ENCODE data around the gene DPY19L1.
"Not testable (repeated sequence)": the region's sequence is repeated elsewhere in the genome, so short reads cannot be mapped to it uniquely, and the experiment has no call there.

The DPY19L1 gene

GRCh38 chr7:35037211-35037525 lies at the start of gene DPY19L1:
TSS of gene DPY19L1 (minus strand) at chr7:35037485. CDS start at chr7:35037394, 91 bp downstream.
- no peak for DNase-seq (ENCODE audit: low read depth)

- DNase-seq (ENCODE audit: low read depth), result not testable (repeated sequence)
These were observed 42.2 kb upstream of the DPY19L1 start for GRCh38 chr7:35079517-35079916.

- not testable (repeated sequence) for DNase-seq (ENCODE audit: low read depth)
These were observed 36.7 kb upstream of the DPY19L1 start for GRCh38 chr7:35074008-35074407.

DNA sequence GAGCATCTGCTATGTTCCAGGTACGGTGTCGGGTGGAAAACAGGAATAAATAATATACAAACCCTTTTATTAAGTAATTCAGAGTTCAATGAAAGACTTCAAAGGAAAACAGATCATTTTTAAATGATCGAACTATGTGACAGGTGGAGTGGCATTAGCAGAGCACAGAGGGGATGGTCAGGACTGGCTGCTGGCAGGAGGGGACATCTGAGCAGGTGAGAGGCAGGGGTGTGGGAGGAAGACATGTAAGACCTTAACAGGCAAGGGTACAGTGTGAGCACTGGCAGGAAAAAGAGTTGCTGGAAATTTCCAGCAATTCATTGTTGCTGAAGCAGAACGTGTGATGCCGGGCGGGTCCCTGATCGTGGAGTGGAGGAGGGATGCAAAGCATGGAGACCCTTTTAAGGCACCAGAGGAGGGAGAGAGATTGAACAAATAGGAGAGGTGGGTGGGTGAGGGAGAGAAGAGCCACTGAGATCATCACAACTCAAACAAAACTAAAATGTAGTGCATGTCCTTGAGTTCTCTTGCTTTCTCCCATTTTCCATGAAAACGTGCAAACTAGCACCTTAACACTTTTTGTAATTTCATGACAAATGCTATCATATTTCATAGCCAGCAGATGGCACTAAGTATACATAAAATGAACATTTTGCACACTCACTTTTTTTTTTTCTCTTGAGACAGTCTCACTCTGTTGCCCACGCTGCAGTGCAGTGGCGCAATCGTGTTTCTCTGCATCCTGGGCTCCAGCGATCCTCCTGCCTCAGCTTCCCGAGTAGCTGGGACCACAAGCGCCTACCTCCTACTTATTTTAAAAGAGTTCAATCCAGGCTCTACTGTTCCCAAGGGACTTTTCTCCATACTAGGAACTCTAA lies 35.9 kb upstream of the DPY19L1 start:
- not testable (repeated sequence) for DNase-seq (ENCODE audit: low read depth)

DNA sequence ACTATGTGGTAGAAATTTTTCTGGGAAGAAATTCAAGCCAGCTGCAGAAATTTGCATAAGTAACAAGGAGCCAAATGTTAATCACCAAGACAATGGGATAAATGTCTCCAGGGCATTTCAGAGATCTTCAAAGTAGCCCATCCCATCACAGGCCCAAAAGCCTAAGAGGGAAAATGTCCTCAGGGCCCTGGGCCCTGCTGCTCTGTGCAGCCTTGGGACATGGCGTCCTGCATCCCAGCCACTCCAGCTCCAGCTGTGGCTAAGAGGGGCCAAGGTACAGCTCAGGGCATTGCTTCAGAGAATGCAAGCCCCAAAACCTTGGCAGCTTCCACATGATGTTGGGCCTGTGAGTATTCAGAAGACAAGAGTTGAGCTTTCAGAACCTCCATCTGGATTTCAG lies 31.8 kb upstream of the DPY19L1 start:
- not testable (repeated sequence) for DNase-seq (ENCODE audit: low read depth)

- DNase-seq (ENCODE audit: low read depth), result not testable (repeated sequence)
These were observed 28.1 kb upstream of the DPY19L1 start for GRCh38 chr7:35065382-35065781.

DNA sequence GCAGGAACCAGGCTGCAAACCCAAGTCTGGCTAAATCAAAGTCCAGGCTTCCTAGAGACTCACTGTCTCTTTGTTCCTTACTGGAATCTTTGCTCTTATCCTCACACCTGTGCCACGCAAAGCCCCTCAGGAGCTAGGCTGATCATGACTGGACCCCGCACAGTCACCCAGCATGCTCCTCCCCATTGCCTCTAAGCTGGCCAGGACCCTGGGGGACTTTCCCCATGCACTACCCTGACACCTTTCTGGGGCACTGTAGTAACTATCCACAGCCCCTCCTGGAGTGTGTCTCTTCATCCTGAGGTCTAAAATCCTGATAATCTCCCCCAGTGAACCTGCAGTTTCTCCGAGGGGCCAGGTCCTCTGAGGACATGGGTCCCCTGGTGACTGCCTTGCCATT lies 21.3 kb upstream of the DPY19L1 start:
- DNase-seq (ENCODE audit: low read depth), result not testable (repeated sequence)

- not testable (repeated sequence) for DNase-seq (ENCODE audit: low read depth)
These were observed 20.5 kb upstream of the DPY19L1 start for GRCh38 chr7:35057505-35058451.

DNA sequence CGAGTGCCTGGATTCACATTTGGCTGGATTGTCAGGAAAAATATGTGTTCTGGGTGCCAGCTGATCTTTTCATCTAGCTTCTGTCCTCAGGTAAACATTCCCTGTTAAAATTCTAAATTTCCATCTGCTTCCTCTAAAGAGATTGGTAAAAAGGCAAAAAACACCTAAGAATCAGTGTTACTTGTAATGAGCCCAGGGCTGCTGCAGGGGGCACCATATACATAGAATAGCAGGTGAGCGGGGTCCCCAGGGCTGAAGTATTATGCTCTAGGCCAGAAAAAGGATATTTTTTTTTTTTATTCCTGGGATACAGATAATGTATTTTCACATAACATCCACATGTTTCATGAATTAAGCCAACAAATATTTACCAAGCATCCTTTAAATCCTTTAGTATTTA lies 18.4 kb upstream of the DPY19L1 start:
- DNase-seq (ENCODE audit: low read depth), result not testable (repeated sequence)

DNA sequence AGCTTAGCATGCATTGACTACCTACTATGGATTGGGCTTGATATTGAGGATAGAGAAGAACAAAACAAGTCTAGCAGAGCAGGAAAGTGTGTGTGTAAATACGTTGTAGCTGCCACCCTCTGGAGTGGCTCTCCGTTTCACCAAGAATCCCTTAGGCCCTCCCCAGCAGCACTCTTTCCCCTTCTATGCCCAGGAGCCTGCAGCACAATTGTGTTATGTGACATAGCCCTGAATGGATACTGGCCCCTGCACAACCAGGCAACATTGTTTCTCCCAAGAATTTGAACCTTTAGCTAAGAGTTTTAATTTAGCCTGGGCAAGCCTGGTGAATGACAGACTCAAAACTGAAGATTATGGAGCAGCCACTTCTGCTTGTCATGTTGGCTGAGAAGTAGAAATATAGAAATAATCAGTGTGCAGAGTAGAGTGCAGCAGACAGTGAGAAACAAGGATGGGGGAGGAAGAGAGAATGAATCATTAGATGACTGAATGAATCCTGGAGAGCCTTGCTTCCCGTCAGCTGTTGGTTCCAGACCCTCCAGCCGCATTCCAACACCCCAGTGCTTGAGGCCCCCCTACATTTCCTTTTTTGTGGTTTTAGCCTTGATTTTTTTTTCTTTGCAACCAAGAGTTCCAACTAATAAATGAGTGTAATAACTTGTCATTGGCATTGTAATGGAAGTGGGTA lies 16.3 kb upstream of the DPY19L1 start:
- not testable (repeated sequence) for DNase-seq (ENCODE audit: low read depth)

GRCh38 chr7:35048390-35048789 lies 11.1 kb upstream of the DPY19L1 start:
- DNase-seq (ENCODE audit: low read depth), result not testable (repeated sequence)

DNA sequence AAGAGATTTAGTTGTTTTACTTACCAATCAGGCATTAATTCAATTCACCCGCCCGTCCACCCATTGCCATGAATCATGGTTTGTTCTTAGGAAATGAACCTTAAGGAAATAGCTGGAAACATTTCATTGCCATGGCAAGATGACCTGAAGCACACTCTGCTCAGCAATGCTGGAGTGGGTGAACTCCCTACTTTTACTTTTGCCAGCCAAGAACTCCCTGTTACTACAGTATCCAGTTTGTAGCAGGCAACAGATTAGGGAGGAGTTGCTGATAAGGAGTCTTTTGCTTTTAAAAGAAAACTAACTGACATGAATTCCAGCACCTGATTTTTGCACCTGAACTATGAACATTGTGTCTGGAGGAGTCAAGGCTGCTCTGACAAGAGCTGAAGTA lies 10.6 kb upstream of the DPY19L1 start:
- not testable (repeated sequence) for DNase-seq (ENCODE audit: low read depth)

GRCh38 chr7:35047263-35047911 lies 10.1 kb upstream of the DPY19L1 start:
- not testable (repeated sequence) for DNase-seq (ENCODE audit: low read depth)

DNA sequence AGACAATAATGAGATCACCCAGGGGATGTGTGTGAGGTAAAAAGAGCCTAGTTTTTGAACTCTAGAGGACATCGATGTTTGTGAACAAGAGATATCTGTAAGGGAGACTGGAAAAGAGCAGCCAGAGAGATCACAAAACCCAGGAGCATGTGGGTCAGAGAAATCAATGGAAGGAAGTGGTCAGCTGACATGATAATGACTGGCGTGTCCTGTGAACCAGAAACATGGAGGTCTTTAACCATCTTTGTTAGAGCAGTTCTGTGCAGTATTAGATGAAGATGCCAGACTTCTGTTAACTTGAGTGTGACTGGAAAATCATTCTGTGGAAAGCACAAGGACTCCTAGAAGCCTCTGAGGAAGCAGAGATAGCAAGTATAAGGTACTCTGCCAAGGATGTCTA lies 6.0 kb upstream of the DPY19L1 start:
- DNase-seq (ENCODE audit: low read depth), result not testable (repeated sequence)

GRCh38 chr7:35040906-35041305 lies 3.6 kb upstream of the DPY19L1 start:
- no peak for DNase-seq (ENCODE audit: low read depth)

GRCh38 chr7:35039343-35039742 lies 2.1 kb upstream of the DPY19L1 start:
- DNase-seq (ENCODE audit: low read depth), result no peak

GRCh38 chr7:35038354-35038753 lies 1.1 kb upstream of the DPY19L1 start:
- DNase-seq (ENCODE audit: low read depth), result no peak

DNA sequence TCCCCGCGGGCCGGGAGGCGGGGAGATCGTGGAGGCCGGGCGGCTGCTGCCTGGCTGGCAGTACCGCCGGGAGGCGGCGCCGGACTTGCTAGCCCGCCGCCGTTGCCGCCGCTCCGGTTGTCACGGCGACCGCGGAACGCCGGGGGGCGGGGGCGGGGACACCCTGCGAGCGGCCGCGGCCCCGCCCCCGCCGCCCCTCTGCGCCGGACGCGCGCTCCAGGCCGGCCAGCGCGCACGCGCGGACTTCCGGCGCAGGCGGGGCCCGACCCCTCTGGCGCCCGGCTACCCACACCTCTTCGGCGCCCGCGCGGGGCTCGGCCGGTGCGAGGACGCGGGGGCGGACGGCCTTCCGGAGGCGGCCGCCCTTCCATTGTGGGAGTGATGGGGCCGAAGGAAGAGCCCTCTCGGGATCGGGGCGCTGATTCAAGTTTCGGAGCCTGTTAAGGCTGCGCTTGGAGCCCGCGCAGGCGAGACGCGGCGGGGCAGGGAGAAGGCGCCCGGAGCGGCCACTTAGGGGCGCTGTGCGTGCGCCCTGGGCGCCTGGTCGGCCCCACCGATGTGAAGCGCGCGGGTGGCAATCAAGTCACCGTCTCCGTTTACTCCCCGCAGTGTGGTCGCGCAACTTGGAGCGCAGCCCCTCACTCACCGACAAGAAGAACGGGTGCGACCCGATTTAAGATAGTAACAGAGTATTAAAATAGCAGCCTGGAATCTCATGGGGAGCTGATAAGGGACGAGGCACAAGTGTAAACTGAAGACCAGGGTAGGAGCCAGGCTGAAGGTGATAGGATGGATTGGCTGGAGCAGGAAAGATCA lies 449 bp upstream of the DPY19L1 start:
- peak; percentile 69 for DNase-seq (ENCODE audit: low read depth)

DNA sequence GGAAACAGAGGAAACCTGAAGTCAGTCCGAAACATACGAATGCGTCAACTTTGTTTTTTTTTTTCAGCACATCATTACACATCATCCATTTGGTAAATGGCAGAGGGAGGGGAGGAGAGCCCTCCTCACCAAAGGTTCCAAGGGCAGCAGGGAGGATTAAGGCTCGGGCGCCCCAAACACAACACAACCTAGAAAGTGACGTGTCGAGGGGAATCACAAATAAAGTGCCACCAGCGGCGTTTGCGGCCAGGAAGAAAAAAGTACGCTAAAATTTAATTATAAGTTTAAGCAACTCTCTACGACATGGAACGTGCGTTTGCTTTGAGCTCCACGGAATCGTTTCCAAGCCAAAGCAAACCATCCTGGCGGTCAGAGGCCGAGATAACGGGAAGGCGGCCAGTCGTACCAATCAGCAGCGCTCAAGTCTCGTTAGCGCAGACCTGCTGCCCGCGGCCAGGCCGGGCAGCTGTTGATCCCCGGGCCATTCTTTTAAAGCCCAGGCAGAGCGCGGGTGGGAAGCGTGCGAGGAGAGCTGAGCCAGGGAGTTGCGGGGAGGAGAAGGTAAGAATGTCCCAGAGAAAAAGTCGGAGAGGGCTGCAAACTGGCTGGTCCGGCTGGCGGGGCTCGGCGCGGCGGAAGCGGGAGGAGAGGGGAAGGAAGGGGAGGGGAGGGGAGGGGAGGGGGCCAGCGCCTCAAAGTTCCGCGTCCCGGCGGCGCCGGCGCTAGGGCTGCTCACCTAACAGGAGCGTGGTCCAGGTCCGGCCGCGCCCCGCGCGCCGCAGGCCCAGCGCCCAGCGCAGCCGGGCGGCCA lies 719 bp downstream of the DPY19L1 start:
- DNase-seq (ENCODE audit: low read depth), result no peak

DNA sequence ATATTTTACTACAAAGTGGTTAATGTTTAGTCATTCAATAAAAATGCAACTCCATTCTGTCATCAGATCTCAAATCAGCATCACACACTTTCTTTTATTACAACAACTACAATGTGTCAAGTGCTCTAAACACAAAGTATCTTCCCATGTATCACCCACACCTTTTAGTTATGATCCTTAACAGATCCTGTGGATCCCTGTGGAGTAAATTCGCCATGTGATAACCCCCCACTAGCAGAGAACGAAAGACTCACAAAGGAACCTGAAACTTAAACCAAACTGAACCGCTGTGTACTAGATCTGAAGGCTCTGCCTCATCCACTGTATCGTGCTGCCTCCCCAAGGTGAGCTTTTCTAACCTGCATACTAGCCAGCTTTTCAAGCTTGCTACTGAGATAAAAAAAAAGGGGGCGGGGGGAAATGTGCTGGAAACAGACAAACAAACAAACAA lies 1.7 kb downstream of the DPY19L1 start:
- no peak for DNase-seq (ENCODE audit: low read depth)

All from stimulated activated CD8-positive, alpha-beta memory T cell treated with anti-CD3 and anti-CD28 coated beads, Interleukin-15, amount 100 ng/mL, for 1 hour (primary cell).